ENCODE measurements around the gene RHOV. TPM values are rescaled to one million over a fixed set of nuclear protein-coding genes. Genes with fewer than 3 reads are reported as not detected.

RHOV gene
- total and polyA plus RNA-seq, 10 of the 15 experiments (the other 5 are each of a cell fraction or from before 2014, with no cell fraction given), result 0.24 to 39.3 (median 9.3) TPM

DNA sequence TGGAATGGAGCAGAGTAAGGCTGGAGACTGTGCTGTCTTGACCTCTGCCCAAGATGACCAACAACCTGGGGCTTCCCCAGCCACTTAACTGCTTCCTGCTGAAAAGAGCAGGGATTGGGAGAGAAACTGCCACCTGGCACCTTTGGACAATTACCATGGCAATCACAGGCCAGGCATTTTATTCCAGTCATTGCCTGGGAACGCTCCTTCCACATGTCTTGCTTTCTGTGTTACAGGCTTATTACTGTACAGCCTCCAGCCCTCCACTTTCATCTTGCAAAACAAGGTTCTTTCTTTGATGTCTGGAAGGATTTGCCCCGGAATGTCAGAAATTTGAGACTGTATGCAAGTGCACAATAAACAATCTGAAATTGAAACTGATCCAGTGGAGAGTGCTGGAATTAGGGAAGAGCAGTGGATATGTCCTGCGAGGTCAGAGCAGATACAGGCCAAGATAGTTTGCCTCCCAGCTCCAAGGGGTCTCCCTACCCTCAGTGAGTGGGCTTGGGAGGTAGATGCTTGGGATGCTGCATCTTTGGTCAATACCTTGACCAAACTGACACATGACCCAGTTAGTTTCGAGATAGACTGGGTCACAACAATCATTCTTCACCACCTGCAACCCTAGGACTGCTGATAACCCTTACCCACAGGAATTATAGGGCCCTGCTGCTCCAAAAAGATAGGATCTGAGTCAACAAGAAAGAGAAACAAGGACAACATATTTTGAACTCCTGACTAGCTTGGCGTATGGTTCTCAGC lies 48.2 kb downstream of the RHOV start:
- ChIA-PET POLR2A (interaction anchor here (0.7 kb wide), 1 partner anchor 32 kb away, joined by 3 read pairs; no protein-coding TSS in a partner anchor), RAD21 (ENCODE audit: unreplicated experiment) (no interaction called here), CTCF (no interaction called here), SMC1A (ENCODE audit: uncharacterized antibody, unreplicated experiment) (no interaction called here)
- no peak overlapping the region for H3K4me3 ChIP-seq
- no TSS peak for BruUV-seq (replicated peaks)
- no peak for FAIRE-seq
- no peak overlapping the region for H2AFZ ChIP-seq (ENCODE audit: control insufficient read depth, low read depth, low read length)
- no peak overlapping the region for H3K27ac ChIP-seq (ENCODE audit: control insufficient read depth, insufficient read depth)
- H3K4me2 ChIP-seq (ENCODE audit: control insufficient read depth, insufficient read depth), result no peak overlapping the region
- H3K4me1 ChIP-seq (ENCODE audit: control insufficient read depth, insufficient read depth, low read length), result no peaks in the 10 kb centered on the region
- no peaks in the 10 kb centered on the region for H3K9me3 ChIP-seq (replicated peaks; ENCODE audit: control insufficient read depth, insufficient read depth, low read length)
- intact Hi-C loops (cut with micrococcal nuclease; ENCODE audit: unreplicated experiment), result no loop called here
- TF ChIP-seq ZNF207 (IDR thresholded peaks at IDR 0.05; ENCODE audit: borderline replicate concordance) (no peak), RELA (IDR thresholded peaks at IDR 0.05; ENCODE audit: borderline replicate concordance, partially characterized antibody) (no peak), SUZ12 (IDR thresholded peaks at IDR 0.05; ENCODE audit: unreplicated experiment) (no peak), HDAC6 (IDR thresholded peaks at IDR 0.05; ENCODE audit: unreplicated experiment) (no peak), TAF1 (IDR thresholded peaks at IDR 0.05; ENCODE audit: borderline replicate concordance, low read depth, low read length) (no peak), NR2F1 (conservative IDR thresholded peaks at IDR 0.05) (no peak)
- TF ChIP-seq, protein P1, sequence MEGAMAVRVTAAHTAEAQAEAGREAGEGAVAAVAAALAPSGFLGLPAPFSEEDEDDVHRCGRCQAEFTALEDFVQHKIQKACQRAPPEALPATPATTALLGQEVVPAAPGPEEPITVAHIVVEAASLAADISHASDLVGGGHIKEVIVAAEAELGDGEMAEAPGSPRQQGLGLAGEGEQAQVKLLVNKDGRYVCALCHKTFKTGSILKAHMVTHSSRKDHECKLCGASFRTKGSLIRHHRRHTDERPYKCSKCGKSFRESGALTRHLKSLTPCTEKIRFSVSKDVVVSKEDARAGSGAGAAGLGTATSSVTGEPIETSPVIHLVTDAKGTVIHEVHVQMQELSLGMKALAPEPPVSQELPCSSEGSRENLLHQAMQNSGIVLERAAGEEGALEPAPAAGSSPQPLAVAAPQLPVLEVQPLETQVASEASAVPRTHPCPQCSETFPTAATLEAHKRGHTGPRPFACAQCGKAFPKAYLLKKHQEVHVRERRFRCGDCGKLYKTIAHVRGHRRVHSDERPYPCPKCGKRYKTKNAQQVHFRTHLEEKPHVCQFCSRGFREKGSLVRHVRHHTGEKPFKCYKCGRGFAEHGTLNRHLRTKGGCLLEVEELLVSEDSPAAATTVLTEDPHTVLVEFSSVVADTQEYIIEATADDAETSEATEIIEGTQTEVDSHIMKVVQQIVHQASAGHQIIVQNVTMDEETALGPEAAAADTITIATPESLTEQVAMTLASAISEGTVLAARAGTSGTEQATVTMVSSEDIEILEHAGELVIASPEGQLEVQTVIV (IDR thresholded peaks at IDR 0.05; ENCODE audit: borderline replicate concordance, partially characterized antibody), result no peak
- TF ChIP-seq, protein P2, sequence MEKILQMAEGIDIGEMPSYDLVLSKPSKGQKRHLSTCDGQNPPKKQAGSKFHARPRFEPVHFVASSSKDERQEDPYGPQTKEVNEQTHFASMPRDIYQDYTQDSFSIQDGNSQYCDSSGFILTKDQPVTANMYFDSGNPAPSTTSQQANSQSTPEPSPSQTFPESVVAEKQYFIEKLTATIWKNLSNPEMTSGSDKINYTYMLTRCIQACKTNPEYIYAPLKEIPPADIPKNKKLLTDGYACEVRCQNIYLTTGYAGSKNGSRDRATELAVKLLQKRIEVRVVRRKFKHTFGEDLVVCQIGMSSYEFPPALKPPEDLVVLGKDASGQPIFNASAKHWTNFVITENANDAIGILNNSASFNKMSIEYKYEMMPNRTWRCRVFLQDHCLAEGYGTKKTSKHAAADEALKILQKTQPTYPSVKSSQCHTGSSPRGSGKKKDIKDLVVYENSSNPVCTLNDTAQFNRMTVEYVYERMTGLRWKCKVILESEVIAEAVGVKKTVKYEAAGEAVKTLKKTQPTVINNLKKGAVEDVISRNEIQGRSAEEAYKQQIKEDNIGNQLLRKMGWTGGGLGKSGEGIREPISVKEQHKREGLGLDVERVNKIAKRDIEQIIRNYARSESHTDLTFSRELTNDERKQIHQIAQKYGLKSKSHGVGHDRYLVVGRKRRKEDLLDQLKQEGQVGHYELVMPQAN (conservative IDR thresholded peaks at IDR 0.05), result no peak
- no peak overlapping the region for H3K9ac ChIP-seq (ENCODE audit: control insufficient read depth, insufficient read depth, low read length)
- no peaks in the 10 kb centered on the region for H3K36me3 ChIP-seq (ENCODE audit: control insufficient read depth in 2 of 2, insufficient read depth in 2 of 2, low read length in 1 of 2)
- DNase-seq (ENCODE audit: low read depth, low spot score), result no peak
- H3K27me3 ChIP-seq (replicated peaks in 1 of 2; ENCODE audit: control insufficient read depth in 2 of 2, insufficient read depth in 2 of 2, low read length in 1 of 2), result no peaks in the 10 kb centered on the region; a peak in 1 of 4 replicates
- no peaks in the 10 kb centered on the region for H3K79me2 ChIP-seq (ENCODE audit: control insufficient read depth, insufficient read depth, low read length)
- in situ Hi-C loops (cut with MboI), result no loop called here
- ATAC-seq, result no peak
- no peaks in the 10 kb centered on the region for H4K20me1 ChIP-seq (ENCODE audit: control insufficient read depth, insufficient read depth)
- WGBS (ENCODE audit: insufficient coverage, insufficient replicate concordance, low lambda C conversion rate, missing lambda C conversion rate), result 15% methylated on average over 5 of the region's 5 CpGs
